Heart right ventricle (tissue), 16 donors: ENCODE data around the gene MAD2L2. TPM values are rescaled to one million over a fixed set of nuclear protein-coding genes. Genes with fewer than 3 reads are reported as not detected.

Source experiments
- ATAC-seq, 8 donors: fragments of 200-7000 bp; cut with Tn5 transposase; one replicate each; pipeline ENCODE4 v1.9.1; 2020; ENCODE audit warnings: mild to moderate bottlenecking in 8 of 8, moderate library complexity in 8 of 8, moderate number of reproducible peaks in 1 of 8
- DNase-seq, 2 donors: peaks; one replicate each; pipeline ENCODE4 v3.0.0-alpha.2; 2020
- H3K27ac ChIP-seq, 10 donors: fragments of 200-600 bp; sonication (generic) in 2 of 10; one replicate each; pipeline versions ENCODE4 v1.5.0 to v1.8.0; 2020 to 2022; ENCODE audit warnings: mild to moderate bottlenecking in 3 of 10
- H3K27me3 ChIP-seq, 7 donors: fragments of 200-600 bp; one replicate each; pipeline ENCODE4 v1.8.0; 2021 to 2022; ENCODE audit warnings: mild to moderate bottlenecking in 2 of 7
- H3K36me3 ChIP-seq, 9 donors: fragments of 200-600 bp; sonication (generic) in 1 of 9; one replicate each; pipeline versions ENCODE4 v1.5.0 to v1.8.0; 2020 to 2022; ENCODE audit warnings: mild to moderate bottlenecking in 2 of 9
- H3K4me1 ChIP-seq, 9 donors: fragments of 200-600 bp; sonication (generic) in 1 of 9; one replicate each; pipeline versions ENCODE4 v1.5.0 to v1.8.0; 2020 to 2022; ENCODE audit warnings: mild to moderate bottlenecking in 4 of 9
- H3K4me3 ChIP-seq, 10 donors: fragments of 200-600 bp; sonication (generic) in 2 of 10; one replicate each; pipeline versions ENCODE4 v1.5.0 to v1.8.0; 2020 to 2022; ENCODE audit warnings: mild to moderate bottlenecking in 7 of 10, moderate library complexity in 2 of 10
- H3K9me3 ChIP-seq, 11 donors: fragments of 200-600 bp in 10 of 11; sonication (generic) in 2 of 11; one replicate each; pipeline versions ENCODE4 v1.5.0 to v1.8.0; 2013 to 2022; ENCODE audit warnings: mild to moderate bottlenecking in 2 of 11, control low read depth in 1 of 11, moderate library complexity in 1 of 11
- CTCF ChIP-seq, 9 donors: fragments of 200-600 bp; sonication (generic) in 2 of 9; IDR thresholded peaks; one replicate each; pipeline versions ENCODE4 v1.5.0 to v1.8.0; 2021 to 2022; ENCODE audit warnings: antibody characterized with exemption in 9 of 9, mild to moderate bottlenecking in 5 of 9, moderate library complexity in 1 of 9
- WGBS, 2 donors: extraction: QIAGEN DNeasy Blood & Tissue Kit; methylation state at CpG; one replicate each; pipeline ENCODE4 v1.1.7; 2013; ENCODE audit warnings: inconsistent platforms in 1 of 2; 5-methylcytosine and 5-hydroxymethylcytosine counted together
- intact Hi-C, 10 donors: fragments of 100-400 bp; cut with DNase I; formaldehyde crosslinking; loops; one replicate each; pipeline versions ENCODE4 v1.11.1 to v1.14.2; 2022
- polyA plus RNA-seq, 2 donors: library from polyadenylated mRNA; stranded (reverse); fragments of 200-250 nt; gene quantifications; one replicate each; pipeline ENCODE4 v1.2.3, GENCODE V29; 2013
- total RNA-seq, 10 donors: library from RNA; stranded (reverse); fragmentation: NEBNext Ultra II Directional in 3 of 10; extraction: Animal tissue kit (Norgen Biotek cat#: 25700) in 3 of 10; gene quantifications; one replicate each; pipeline versions ENCODE4 v1.2.1 to v1.2.4, GENCODE V29; 2021 to 2023
- donor health status: Arrhythmogenic right ventricular cardiomyopathy.
- donor health status: ischemic (EF 13 %, LVEDD 7.1; RV severe dilation, severe dysfunction).
- donor health status: healthy with polysubstance abuse.
- donor health status: DM: no; HTN: yes; CAD: no.
- donor health status: DM: no; HTN: no; CAD: no.
- donor health status: ischemic (EF 25% LVEDD 6.9; RV normal size, moderate dysfunction).
- donor health status: ischemic (EF 25% LVEDD 5.7; RV mildly dilated, moderate dysfunction).
- donor health status: healthy.
- donor health status: DM: yes; HTN: yes; CAD: no.
- donor health status: Ischemic cardiomyopathy.
- donor health status: ischemic (EF 35%, LVEDD 5.7; RV mildly dilated, moderate dysfunction).
- donor health status: nonischemic (EF 11% LVEDD 7.7; RV severe dilation, severe dysfunction).
- donor health status: DM: yes; HTN: yes; CAD: no.
- donor health status: PGD.
- donor health status: ischemic (EF 29% LVEDD 5.4; RV normal size, mild dysfunction).
- donor health status: nonischemic (EF 23%, LVEDD 6.1; RV moderate dilation, normal function).

The MAD2L2 gene
- total and polyA plus RNA-seq, 12 donors: 10.9 to 59.0 (median 17.0) TPM

- Histone ChIP-seq H3K4me3 (no peak overlapping the region), H3K27ac (no peak overlapping the region), H3K27me3 (peaks cover 3 to 57% (median 27%) of the 10 kb centered on the region in 7 donors), H3K4me1 (peaks cover 0 to 40% (median 25%) of the 10 kb centered on the region in 9 donors), H3K9me3 (no peaks in the 10 kb centered on the region), H3K36me3 (no peaks in the 10 kb centered on the region)
- no peak for TF ChIP-seq CTCF (IDR thresholded peaks at IDR 0.05)
- 16 to 22% methylated on average over 9 of the region's 9 CpGs for WGBS, 2 donors
- no peak for DNase-seq
- no peak for ATAC-seq
- intact Hi-C loops: loop anchor here in 5 of 10 donors (5.0 to 10.0 kb wide), 6 partner anchors 172 to 612 kb away; partner anchors contain the start of genes DISP3 (in 2 of the 5) and MASP2 (in 1 of the 5)
Observed at GRCh38 chr1:11649237-11649623, 31.7 kb downstream of the MAD2L2 start.

- 8 to 14% methylated on average over 27 to 30 of the region's 30 CpGs for WGBS, 2 donors
- DNase-seq: no peak
- intact Hi-C loops: loop anchor here in 5 of 10 donors (5.0 to 10.0 kb wide), 6 partner anchors 171 to 611 kb away; partner anchors contain the start of genes DISP3 (in 2 of the 5) and MASP2 (in 1 of the 5)
Observed at GRCh38 chr1:11648732-11649158, 32.2 kb downstream of the MAD2L2 start.

GRCh38 chr1:11648039-11648438 lies 32.9 kb downstream of the MAD2L2 start:
- Histone ChIP-seq H3K27ac (no peak overlapping the region), H3K36me3 (no peaks in the 10 kb centered on the region), H3K4me3 (no peak overlapping the region), H3K27me3 (peaks cover 3 to 69% (median 30%) of the 10 kb centered on the region in 7 donors), H3K4me1 (peaks cover 0 to 33% (median 22%) of the 10 kb centered on the region in 9 donors), H3K9me3 (no peaks in the 10 kb centered on the region)
- TF ChIP-seq CTCF (IDR thresholded peaks at IDR 0.05): no peak
- DNase-seq (peak in 1 of 2 donors; percentile 41), ATAC-seq (peak in 3 of 8 donors; percentile 16 to 36 (median 34))
- intact Hi-C loops: loop anchor here in 5 of 10 donors (5.0 to 10.0 kb wide), 6 partner anchors 171 to 611 kb away; partner anchors contain the start of genes DISP3 (in 2 of the 5) and MASP2 (in 1 of the 5)
- WGBS, 2 donors: 51 to 53% methylated on average over 6 of the region's 6 CpGs

More at GRCh38 chr1:11648732-11649158, 32.2 kb downstream of the MAD2L2 start:
- no peaks in the 10 kb centered on the region for H3K36me3 ChIP-seq
- H3K4me1 ChIP-seq: peaks cover 0 to 35% (median 22%) of the 10 kb centered on the region in 9 donors
- H3K27me3 ChIP-seq: peaks cover 3 to 62% (median 30%) of the 10 kb centered on the region in 7 donors
- no peak overlapping the region for H3K4me3 ChIP-seq
- no peaks in the 10 kb centered on the region for H3K9me3 ChIP-seq
- peak in 5 of 8 donors; percentile 19 to 55 (median 38) for ATAC-seq
- TF ChIP-seq CTCF (IDR thresholded peaks at IDR 0.05): no peak
- no peak overlapping the region for H3K27ac ChIP-seq

GRCh38 chr1:11647333-11647732 lies 33.6 kb downstream of the MAD2L2 start:
- intact Hi-C loops: loop anchor here in 5 of 10 donors (5.0 to 10.0 kb wide), 6 partner anchors 170 to 610 kb away; partner anchors contain the start of genes DISP3 (in 2 of the 5) and MASP2 (in 1 of the 5)
- DNase-seq: no peak
- 90 to 91% methylated on average over 7 of the region's 7 CpGs for WGBS, 2 donors
- no peak for ATAC-seq
- Histone ChIP-seq H3K9me3 (no peaks in the 10 kb centered on the region), H3K27ac (no peak overlapping the region), H3K27me3 (peaks cover 3 to 71% (median 30%) of the 10 kb centered on the region in 7 donors), H3K36me3 (no peaks in the 10 kb centered on the region), H3K4me3 (no peak overlapping the region), H3K4me1 (peaks cover 0 to 33% (median 22%) of the 10 kb centered on the region in 9 donors)
- TF ChIP-seq CTCF (IDR thresholded peaks at IDR 0.05): no peak
